T-cell (primary cell): ENCODE results near the gene OR51D1. TPM values are rescaled to one million over a fixed set of nuclear protein-coding genes. Genes with fewer than 3 reads are reported as not detected.

Experiments used
- ATAC-seq, 4 experiments: fragments of 200-7000 bp in 3 of 4; fragments of 150-1000 bp in 1 of 4; cut with Tn5 transposase; replicated peaks in 1 of 4; 1 replicate in 3 of 4; 2 replicates in 1 of 4; pipeline ENCODE4 v1.10.0; 2021; ENCODE audit warnings: moderate library complexity in 3 of 4, mild to moderate bottlenecking in 2 of 4, moderate number of reproducible peaks in 1 of 4
- CTCF ChIA-PET, 2 donors: fragments of 300-600 bp; sonication (Branson Sonifier 250); formaldehyde crosslinking; loops; one replicate each; lab custom pipeline; 2022; ENCODE audit warnings: antibody characterized with exemption in 2 of 2; lab: Charles Lee
- POLR2A ChIA-PET, 2 donors: fragments of 300-600 bp; sonication (Branson Sonifier 250); formaldehyde crosslinking; loops; one replicate each; lab custom pipeline; 2022; ENCODE audit warnings: antibody characterized with exemption in 2 of 2; lab: Charles Lee
- DNase-seq, 35 experiments: peaks; one replicate each; pipeline versions ENCODE4 v3.0.0 to v3.0.0-alpha.2; 2013 to 2023
- H3K27ac ChIP-seq: one replicate; pipeline ENCODE4 v1.5.1; 2013; ENCODE audit warnings: low read length
- H3K27me3 ChIP-seq, 2 experiments: replicated peaks in 1 of 2; 1 replicate in 1 of 2; 2 replicates in 1 of 2; pipeline versions ENCODE4 v1.6.1 to v1.7.0; 2013; ENCODE audit warnings: low read length in 1 of 2, mixed read lengths in 1 of 2; ENCODE audit not compliant: control insufficient read depth in 2 of 2, insufficient read depth in 2 of 2; ENCODE audit errors: extremely low read depth in 1 of 2
- H3K36me3 ChIP-seq, 2 donors: 1 replicate in 1 of 2; 2 replicates in 1 of 2; pipeline versions ENCODE4 v1.6.1 to v1.7.0; 2013; ENCODE audit warnings: low read length in 1 of 2; ENCODE audit not compliant: control insufficient read depth in 2 of 2, insufficient read depth in 1 of 2; ENCODE audit errors: extremely low read depth in 1 of 2
- H3K4me1 ChIP-seq, 2 experiments: 1 replicate in 1 of 2; 2 replicates in 1 of 2; pipeline versions ENCODE4 v1.6.1 to v1.7.0; 2013; ENCODE audit warnings: low read length in 2 of 2, mixed read lengths in 1 of 2; ENCODE audit not compliant: insufficient read depth in 2 of 2, control insufficient read depth in 1 of 2; ENCODE audit errors: extremely low read depth in 1 of 2
- H3K4me3 ChIP-seq, 2 donors: 1 replicate in 1 of 2; 2 replicates in 1 of 2; pipeline versions ENCODE4 v1.5.1 to v1.7.0; 2013; ENCODE audit warnings: mild to moderate bottlenecking in 2 of 2, low read length in 1 of 2, moderate library complexity in 1 of 2; ENCODE audit not compliant: control insufficient read depth in 1 of 2; ENCODE audit errors: extremely low read depth in 1 of 2
- H3K9me3 ChIP-seq: 2 replicates; pipeline ENCODE4 v1.7.0; 2013
- H3K27ac Mint-ChIP-seq, 2 donors: one replicate each; pipeline ENCODE4 v1.8.0; 2020 to 2021; ENCODE audit warnings: mild to moderate bottlenecking in 2 of 2, mixed read lengths in 2 of 2
- H3K27me3 Mint-ChIP-seq, 2 donors: one replicate each; pipeline ENCODE4 v1.8.0; 2021 to 2022; ENCODE audit warnings: mixed read lengths in 2 of 2
- H3K36me3 Mint-ChIP-seq: one replicate; pipeline ENCODE4 v1.8.0; 2021; ENCODE audit warnings: mixed read lengths
- H3K4me1 Mint-ChIP-seq, 3 donors: one replicate each; pipeline ENCODE4 v1.8.0; 2020 to 2022; ENCODE audit warnings: mixed read lengths in 3 of 3, mild to moderate bottlenecking in 1 of 3
- H3K4me3 Mint-ChIP-seq, 3 donors: one replicate each; pipeline ENCODE4 v1.8.0; 2020 to 2022; ENCODE audit warnings: mild to moderate bottlenecking in 3 of 3, mixed read lengths in 3 of 3, moderate library complexity in 3 of 3
- H3K9me3 Mint-ChIP-seq, 3 donors: one replicate each; pipeline ENCODE4 v1.8.0; 2020 to 2022; ENCODE audit warnings: mixed read lengths in 3 of 3
- whole genome bisulfite sequencing: methylation state at CpG from one replicate; pipeline ENCODE4 v1.1.5; 2013; ENCODE audit warnings: missing lambda C conversion rate; ENCODE audit not compliant: insufficient coverage; 5-methylcytosine and 5-hydroxymethylcytosine counted together
- total RNA-seq, 35 experiments: library from RNA in 6 of 35; stranded (reverse) in 6 of 35; fragments of 120-200 nt in 1 of 35; gene quantifications; one replicate each; pipeline versions ENCODE4 v1.2.1 to v1.2.4 and lab custom pipeline; 2013 to 2026

The OR51D1 gene
- total RNA-seq, 5 donors from 2014 or later (not counting 1 experiment from before 2014, with no cell fraction given) = not detected

GRCh38 chr11:4671741-4672140 lies 34.5 kb downstream of the OR51D1 start:
- DNase-seq (no peak), ATAC-seq (no peak)
- Histone ChIP-seq H3K9me3 (no peaks in the 10 kb centered on the region), H3K4me3 (no peak overlapping the region), H3K27me3 (peaks cover 0 to 2% of the 10 kb centered on the region in 2 experiments), H3K36me3 (no peaks in the 10 kb centered on the region), H3K27ac (no peak overlapping the region), H3K4me1 (no peaks in the 10 kb centered on the region)
- ChIA-PET CTCF (no interaction called here), POLR2A (no interaction called here)
- WGBS = 33% methylated on average over 1 of the region's 2 CpGs
- Mint-ChIP-seq H3K27ac (no peak overlapping the region), H3K4me1 (no peaks in the 10 kb centered on the region), H3K27me3 (peaks cover 29 to 35% of the 10 kb centered on the region in 2 donors), H3K36me3 (no peaks in the 10 kb centered on the region), H3K4me3 (no peak overlapping the region), H3K9me3 (no peaks in the 10 kb centered on the region)

DNA sequence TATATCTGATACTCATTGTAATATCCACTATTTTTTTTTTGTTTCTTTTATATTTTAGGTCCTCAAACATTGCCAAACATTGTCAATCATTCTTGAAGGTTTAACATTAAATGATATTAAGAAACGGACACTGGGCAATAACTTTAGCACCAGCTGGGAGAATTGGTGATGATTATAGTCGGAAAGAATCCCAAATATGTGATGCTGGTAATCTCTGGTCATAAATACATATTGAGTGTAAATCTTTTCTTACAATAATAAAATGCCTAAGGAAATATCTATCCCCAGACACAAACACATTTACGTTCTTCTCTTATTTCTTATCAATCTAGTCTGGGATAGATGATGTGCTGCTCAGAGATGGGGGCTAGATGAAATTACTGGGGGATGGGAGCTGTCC lies 35.2 kb downstream of the OR51D1 start:
- ChIA-PET CTCF (no interaction called here), POLR2A (no interaction called here)
- WGBS = no CpG with 5 or more reads among the region's 3 CpGs
- Histone ChIP-seq H3K36me3 (no peaks in the 10 kb centered on the region), H3K9me3 (no peaks in the 10 kb centered on the region), H3K27ac (no peak overlapping the region), H3K27me3 (peaks cover 0 to 2% of the 10 kb centered on the region in 2 experiments), H3K4me1 (no peaks in the 10 kb centered on the region), H3K4me3 (no peak overlapping the region)
- Mint-ChIP-seq H3K9me3 (no peaks in the 10 kb centered on the region), H3K36me3 (no peaks in the 10 kb centered on the region), H3K27ac (no peak overlapping the region), H3K27me3 (peaks cover 30 to 36% of the 10 kb centered on the region in 2 donors), H3K4me1 (no peaks in the 10 kb centered on the region), H3K4me3 (no peak overlapping the region)
- no peak for ATAC-seq
- DNase-seq = no peak

GRCh38 chr11:4673781-4674180 lies 36.5 kb downstream of the OR51D1 start:
- no peak overlapping the region for H3K27ac ChIP-seq
- Mint-ChIP-seq H3K27ac (no peak overlapping the region), H3K27me3 (peaks cover 30 to 36% of the 10 kb centered on the region in 2 donors), H3K9me3 (no peaks in the 10 kb centered on the region), H3K36me3 (no peaks in the 10 kb centered on the region), H3K4me1 (no peaks in the 10 kb centered on the region), H3K4me3 (no peak overlapping the region)
- DNase-seq (no peak), ATAC-seq (no peak)
- no peaks in the 10 kb centered on the region for H3K4me1 ChIP-seq
- H3K9me3 ChIP-seq = no peaks in the 10 kb centered on the region
- peaks cover 0 to 2% of the 10 kb centered on the region in 2 experiments for H3K27me3 ChIP-seq
- CTCF ChIA-PET = no interaction called here
- no peaks in the 10 kb centered on the region for H3K36me3 ChIP-seq
- POLR2A ChIA-PET = no interaction called here
- 90% methylated on average over 1 of the region's 2 CpGs for WGBS
- no peak overlapping the region for H3K4me3 ChIP-seq

DNA sequence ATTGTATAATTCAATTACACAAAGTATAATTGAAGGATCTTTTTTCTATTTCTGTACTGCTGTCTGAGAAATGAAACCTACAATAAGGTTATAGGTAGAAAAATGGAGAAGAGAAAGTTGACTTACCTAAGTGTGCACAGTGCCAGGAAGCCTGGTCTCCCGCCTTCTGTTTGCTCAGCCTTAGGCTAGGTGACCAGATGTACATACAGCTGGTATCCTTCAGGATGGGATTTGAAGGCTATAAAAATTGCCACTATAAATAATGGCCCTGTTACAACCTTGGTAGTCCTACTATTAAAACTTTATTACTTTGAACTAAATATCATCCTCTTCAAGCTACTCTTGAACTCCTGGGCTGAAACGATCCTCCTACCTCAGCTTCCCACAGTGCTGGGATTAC lies 40.7 kb downstream of the OR51D1 start:
- peaks cover 19 to 49% of the 10 kb centered on the region in 2 donors for H3K27me3 Mint-ChIP-seq
- no peaks in the 10 kb centered on the region for H3K4me1 Mint-ChIP-seq
- H3K4me3 Mint-ChIP-seq = no peak overlapping the region
- Histone ChIP-seq H3K27ac (no peak overlapping the region), H3K27me3 (peaks cover 0 to 2% of the 10 kb centered on the region in 2 experiments), H3K4me1 (no peaks in the 10 kb centered on the region), H3K36me3 (no peaks in the 10 kb centered on the region), H3K9me3 (no peaks in the 10 kb centered on the region), H3K4me3 (no peak overlapping the region)
- no CpG with 5 or more reads among the region's 2 CpGs for WGBS
- no peak overlapping the region for H3K27ac Mint-ChIP-seq
- no peaks in the 10 kb centered on the region for H3K9me3 Mint-ChIP-seq
- no peak for DNase-seq
- ChIA-PET CTCF (no interaction called here), POLR2A (no interaction called here)
- H3K36me3 Mint-ChIP-seq = no peaks in the 10 kb centered on the region
- ATAC-seq = no peak

DNA sequence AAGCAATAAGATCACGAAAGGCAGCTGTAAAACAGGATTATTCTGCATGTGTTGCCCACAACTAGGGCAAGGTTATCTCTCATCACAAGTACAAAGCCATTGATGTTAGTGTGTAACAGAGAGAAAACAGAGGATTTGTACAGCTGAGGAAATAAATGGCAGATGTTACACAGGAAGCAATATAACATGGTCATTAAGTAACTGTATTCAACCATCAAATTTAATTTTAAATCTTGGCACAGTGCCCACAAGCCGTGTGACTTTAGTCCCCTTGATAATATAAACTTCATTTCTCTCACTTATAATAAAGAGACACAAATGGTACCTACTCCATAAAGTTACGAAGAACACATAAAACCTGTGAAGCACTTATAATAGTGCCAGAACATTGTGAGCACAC lies 43.1 kb downstream of the OR51D1 start:
- no peaks in the 10 kb centered on the region for H3K9me3 ChIP-seq
- no peak for ATAC-seq
- H3K4me1 Mint-ChIP-seq = no peaks in the 10 kb centered on the region
- H3K27me3 ChIP-seq = no peaks in the 10 kb centered on the region
- peaks cover 8 to 32% of the 10 kb centered on the region in 2 donors for H3K27me3 Mint-ChIP-seq
- no peaks in the 10 kb centered on the region for H3K36me3 ChIP-seq
- H3K27ac ChIP-seq = no peak overlapping the region
- ChIA-PET CTCF (no interaction called here), POLR2A (no interaction called here)
- no peak overlapping the region for H3K27ac Mint-ChIP-seq
- H3K36me3 Mint-ChIP-seq = no peaks in the 10 kb centered on the region
- WGBS = no CpG with 5 or more reads among the region's 3 CpGs
- no peak for DNase-seq
- H3K4me1 ChIP-seq = no peaks in the 10 kb centered on the region
- H3K4me3 ChIP-seq = no peak overlapping the region
- H3K4me3 Mint-ChIP-seq = no peak overlapping the region
- no peaks in the 10 kb centered on the region for H3K9me3 Mint-ChIP-seq

DNA sequence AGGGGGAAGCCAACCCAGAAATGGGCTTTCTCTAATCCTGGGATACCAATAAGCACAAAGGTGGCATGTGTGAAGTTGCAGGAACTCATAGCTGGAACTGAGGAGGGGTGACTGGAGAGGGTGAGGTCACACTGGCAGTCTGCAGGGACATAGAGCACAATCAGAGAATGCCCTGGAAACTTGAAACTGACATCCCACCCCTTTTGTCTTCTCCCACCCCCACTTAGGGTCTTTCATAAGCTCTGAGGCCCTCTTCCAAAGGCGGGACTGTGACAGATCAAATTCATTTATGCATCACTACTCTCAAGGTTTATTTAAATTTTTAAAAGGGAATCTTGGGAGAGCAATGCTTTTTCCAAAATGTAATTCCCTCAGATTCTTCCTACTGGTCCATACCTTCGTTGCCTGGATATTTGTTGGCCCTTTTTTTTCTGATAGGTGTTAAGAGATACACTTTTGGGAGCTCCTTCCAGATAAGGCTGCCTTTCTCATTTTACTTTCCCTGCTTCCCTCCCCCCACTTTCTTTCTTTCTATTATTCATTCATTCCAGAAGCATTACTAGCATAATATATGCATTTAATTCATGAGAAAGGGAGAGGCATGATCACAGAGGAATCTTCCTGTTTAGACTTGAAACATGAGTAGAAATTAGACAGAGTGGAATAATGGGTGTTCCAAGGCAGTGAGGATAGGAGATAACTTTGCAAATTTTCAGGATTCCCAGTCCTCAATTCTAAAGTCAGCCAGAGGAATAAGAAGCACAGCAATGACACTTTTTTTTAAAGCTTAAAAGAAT lies 45.5 kb downstream of the OR51D1 start:
- Histone ChIP-seq H3K27me3 (no peaks in the 10 kb centered on the region), H3K36me3 (no peaks in the 10 kb centered on the region), H3K4me3 (no peak overlapping the region), H3K27ac (no peak overlapping the region), H3K4me1 (no peaks in the 10 kb centered on the region), H3K9me3 (no peaks in the 10 kb centered on the region)
- CTCF ChIA-PET = no interaction called here
- no peaks in the 10 kb centered on the region for H3K4me1 Mint-ChIP-seq
- no peak overlapping the region for H3K27ac Mint-ChIP-seq
- H3K4me3 Mint-ChIP-seq = no peak overlapping the region
- H3K9me3 Mint-ChIP-seq = no peaks in the 10 kb centered on the region
- POLR2A ChIA-PET = interaction anchor here in 1 of 2 donors (0.7 kb wide), 1 partner anchor 9 kb away, joined by 3 read pairs; no protein-coding TSS in a partner anchor
- H3K36me3 Mint-ChIP-seq = no peaks in the 10 kb centered on the region
- peaks cover 0 to 21% of the 10 kb centered on the region in 2 donors for H3K27me3 Mint-ChIP-seq
- ATAC-seq (no peak), DNase-seq (no peak)
- no CpG with 5 or more reads among the region's 2 CpGs for WGBS
